Measurements from ENCODE around the gene TANC1. TPM values are rescaled to one million over a fixed set of nuclear protein-coding genes. Genes with fewer than 3 reads are reported as not detected.
A peak's percentile ranks its signal among the peaks of the same experiment; 100 is the strongest.

The TANC1 gene
- total and polyA plus RNA-seq, 12 donors = 17.8 to 90.5 (median 70.0) TPM

GRCh38 chr2:159219394-159219998 lies 251.1 kb downstream of the TANC1 start:
- H3K27me3 ChIP-seq = no peaks in the 10 kb centered on the region
- H3K4me1 ChIP-seq = peaks cover 0 to 33% (median 10%) of the 10 kb centered on the region in 9 donors
- intact Hi-C loops (cut with DNase I) = no loop called here
- no peak overlapping the region for H3K4me3 ChIP-seq
- peaks cover 0 to 98% (median 53%) of the 10 kb centered on the region in 9 donors for H3K36me3 ChIP-seq
- ATAC-seq = no peak
- H3K9me3 ChIP-seq = no peaks in the 10 kb centered on the region
- DNase-seq = no peak
- WGBS, 2 donors = 95 to 97% methylated on average over 8 of the region's 8 CpGs
- no peak overlapping the region for H3K27ac ChIP-seq
- TF ChIP-seq, protein P1, sequence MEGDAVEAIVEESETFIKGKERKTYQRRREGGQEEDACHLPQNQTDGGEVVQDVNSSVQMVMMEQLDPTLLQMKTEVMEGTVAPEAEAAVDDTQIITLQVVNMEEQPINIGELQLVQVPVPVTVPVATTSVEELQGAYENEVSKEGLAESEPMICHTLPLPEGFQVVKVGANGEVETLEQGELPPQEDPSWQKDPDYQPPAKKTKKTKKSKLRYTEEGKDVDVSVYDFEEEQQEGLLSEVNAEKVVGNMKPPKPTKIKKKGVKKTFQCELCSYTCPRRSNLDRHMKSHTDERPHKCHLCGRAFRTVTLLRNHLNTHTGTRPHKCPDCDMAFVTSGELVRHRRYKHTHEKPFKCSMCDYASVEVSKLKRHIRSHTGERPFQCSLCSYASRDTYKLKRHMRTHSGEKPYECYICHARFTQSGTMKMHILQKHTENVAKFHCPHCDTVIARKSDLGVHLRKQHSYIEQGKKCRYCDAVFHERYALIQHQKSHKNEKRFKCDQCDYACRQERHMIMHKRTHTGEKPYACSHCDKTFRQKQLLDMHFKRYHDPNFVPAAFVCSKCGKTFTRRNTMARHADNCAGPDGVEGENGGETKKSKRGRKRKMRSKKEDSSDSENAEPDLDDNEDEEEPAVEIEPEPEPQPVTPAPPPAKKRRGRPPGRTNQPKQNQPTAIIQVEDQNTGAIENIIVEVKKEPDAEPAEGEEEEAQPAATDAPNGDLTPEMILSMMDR (IDR thresholded peaks at IDR 0.05) = no peak

- peak in 1 of 8 donors; percentile 17 for ATAC-seq
- H3K27ac ChIP-seq = peak overlapping the region in 9 of 10 donors; percentile 58 to 85 (median 80)
- 82 to 83% methylated on average over 17 of the region's 17 CpGs for WGBS, 2 donors
Observed at GRCh38 chr2:159224061-159224813, 255.8 kb downstream of the TANC1 start.

GRCh38 chr2:159225025-159226016 lies 256.9 kb downstream of the TANC1 start:
- H3K9me3 ChIP-seq = no peaks in the 10 kb centered on the region
- TF ChIP-seq, protein P1 (IDR thresholded peaks at IDR 0.05) = no peak
- no peak overlapping the region for H3K4me3 ChIP-seq
- H3K27me3 ChIP-seq = no peaks in the 10 kb centered on the region
- peak; percentile 40 to 81 (median 66) for ATAC-seq
- DNase-seq = peak; percentile 58 to 60
- intact Hi-C loops (cut with DNase I) = loop anchor here in 1 of 10 donors (10.0 kb wide), 1 partner anchor 59 kb away; the partner anchor contains the start of gene WDSUB1
- WGBS, 2 donors = 66% methylated on average over 26 of the region's 26 CpGs
- H3K4me1 ChIP-seq = peaks cover 7 to 64% (median 36%) of the 10 kb centered on the region in 9 donors
- H3K27ac ChIP-seq = peak overlapping the region; percentile 58 to 85 (median 79)
- H3K36me3 ChIP-seq = peaks cover 0 to 98% (median 45%) of the 10 kb centered on the region in 9 donors

More at GRCh38 chr2:159224061-159224813, 255.8 kb downstream of the TANC1 start:
- no peaks in the 10 kb centered on the region for H3K27me3 ChIP-seq
- no peaks in the 10 kb centered on the region for H3K9me3 ChIP-seq
- no peak for DNase-seq
- TF ChIP-seq, protein P1 (IDR thresholded peaks at IDR 0.05) = no peak
- intact Hi-C loops (cut with DNase I) = loop anchor here in 1 of 10 donors (10.0 kb wide), 1 partner anchor 61 kb away; the partner anchor contains the start of gene WDSUB1
- H3K4me1 ChIP-seq = peaks cover 7 to 59% (median 36%) of the 10 kb centered on the region in 9 donors
- H3K36me3 ChIP-seq = peaks cover 0 to 96% (median 38%) of the 10 kb centered on the region in 9 donors
- H3K4me3 ChIP-seq = no peak overlapping the region
